Stimulated activated naive CD8-positive, alpha-beta T cell treated with anti-CD3 and anti-CD28 coated beads, Interleukin-15, Interleukin-2, amounts not matched to agents 100 ng/mL and 50 ng/mL, for 24 hours (primary cell): ENCODE results near the gene UGT2A1.
"Not testable (repeated sequence)": the region's sequence is repeated elsewhere in the genome, so short reads cannot be mapped to it uniquely, and the experiment has no call there.

Source experiments
- H3K27ac Mint-ChIP-seq: one replicate; pipeline ENCODE4 v1.8.0; 2021; ENCODE audit warnings: mild to moderate bottlenecking, mixed read lengths
- H3K27me3 Mint-ChIP-seq: one replicate; pipeline ENCODE4 v1.8.0; 2021; ENCODE audit warnings: mixed read lengths
- H3K36me3 Mint-ChIP-seq: one replicate; pipeline ENCODE4 v1.8.0; 2021; ENCODE audit warnings: low read depth, mixed read lengths
- H3K4me1 Mint-ChIP-seq: one replicate; pipeline ENCODE4 v1.8.0; 2021; ENCODE audit warnings: low read depth, mixed read lengths
- H3K4me3 Mint-ChIP-seq: one replicate; pipeline ENCODE4 v1.8.0; 2021; ENCODE audit warnings: mild to moderate bottlenecking, mixed read lengths
- H3K9me3 Mint-ChIP-seq: one replicate; pipeline ENCODE4 v1.8.0; 2021; ENCODE audit warnings: mixed read lengths

The UGT2A1 gene

DNA sequence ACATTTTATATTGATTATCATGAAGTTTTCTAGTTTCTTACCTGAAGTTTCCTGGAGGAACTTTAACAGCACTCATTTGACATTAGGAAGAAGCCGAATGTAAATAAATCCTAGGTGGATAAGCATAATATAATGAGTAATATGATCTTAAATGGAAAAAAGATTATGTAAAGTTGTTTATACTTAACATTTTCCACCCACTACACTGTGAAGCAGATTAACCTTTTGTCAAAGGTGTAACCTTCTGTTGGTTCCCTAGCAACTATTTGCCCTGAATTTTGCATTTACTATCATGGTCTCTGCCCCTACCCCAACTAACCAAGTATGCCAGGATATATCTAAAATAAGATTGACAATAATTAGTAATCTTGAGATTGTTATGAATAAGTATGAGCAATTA lies at the start of gene UGT2A1:
UGT2A1 (minus strand) TSS at position 101 of the 400 bp plus-strand sequence. CDS start 5,603 bp downstream, outside the sequence.
- no peaks in the 10 kb centered on the region for H3K36me3 Mint-ChIP-seq
- H3K27ac Mint-ChIP-seq, result no peak within 1 kb of the TSS
- no peak within 1 kb of the TSS for H3K4me3 Mint-ChIP-seq
- H3K27me3 Mint-ChIP-seq, result peaks cover 3% of the 10 kb centered on the region
- no peaks in the 10 kb centered on the region for H3K9me3 Mint-ChIP-seq
- H3K4me1 Mint-ChIP-seq, result no peaks in the 10 kb centered on the region

DNA sequence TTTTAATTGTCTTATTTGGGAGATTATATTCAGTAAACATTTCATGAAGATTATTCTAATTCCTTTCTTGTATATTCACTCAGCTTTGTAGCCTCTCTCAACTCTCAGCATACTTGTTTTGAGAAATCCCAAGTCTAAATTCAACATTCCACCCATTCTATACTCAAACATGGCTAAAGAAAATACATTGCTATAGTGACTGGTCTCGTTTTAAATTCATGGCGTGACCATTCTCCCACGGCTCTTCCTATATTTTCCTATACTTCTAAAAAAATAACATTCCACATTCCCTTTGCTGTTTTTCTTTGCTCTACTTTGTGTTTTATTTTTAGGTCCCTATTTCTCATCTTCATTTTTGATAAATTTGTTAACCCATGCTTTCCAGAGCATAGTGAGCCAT lies 49.2 kb upstream of the UGT2A1 start:
- H3K9me3 Mint-ChIP-seq, result peaks cover 11% of the 10 kb centered on the region
- no peak overlapping the region for H3K27ac Mint-ChIP-seq
- no peaks in the 10 kb centered on the region for H3K36me3 Mint-ChIP-seq
- H3K4me3 Mint-ChIP-seq, result no peak overlapping the region
- no peaks in the 10 kb centered on the region for H3K4me1 Mint-ChIP-seq
- H3K27me3 Mint-ChIP-seq, result no peaks in the 10 kb centered on the region

- no peaks in the 10 kb centered on the region for H3K27me3 Mint-ChIP-seq
- H3K4me1 Mint-ChIP-seq, result no peaks in the 10 kb centered on the region
- H3K4me3 Mint-ChIP-seq, result no peak overlapping the region
- H3K9me3 Mint-ChIP-seq, result peaks cover 11% of the 10 kb centered on the region
- no peaks in the 10 kb centered on the region for H3K36me3 Mint-ChIP-seq
- H3K27ac Mint-ChIP-seq, result no peak overlapping the region
Observed at GRCh38 chr4:69701696-69702095, 48.6 kb upstream of the UGT2A1 start.

- no peaks in the 10 kb centered on the region for H3K4me1 Mint-ChIP-seq
- no peak overlapping the region for H3K27ac Mint-ChIP-seq
- H3K36me3 Mint-ChIP-seq, result no peaks in the 10 kb centered on the region
- H3K27me3 Mint-ChIP-seq, result no peaks in the 10 kb centered on the region
- no peak overlapping the region for H3K4me3 Mint-ChIP-seq
- H3K9me3 Mint-ChIP-seq, result peaks cover 11% of the 10 kb centered on the region
Observed at GRCh38 chr4:69697536-69698242, 44.6 kb upstream of the UGT2A1 start.

DNA sequence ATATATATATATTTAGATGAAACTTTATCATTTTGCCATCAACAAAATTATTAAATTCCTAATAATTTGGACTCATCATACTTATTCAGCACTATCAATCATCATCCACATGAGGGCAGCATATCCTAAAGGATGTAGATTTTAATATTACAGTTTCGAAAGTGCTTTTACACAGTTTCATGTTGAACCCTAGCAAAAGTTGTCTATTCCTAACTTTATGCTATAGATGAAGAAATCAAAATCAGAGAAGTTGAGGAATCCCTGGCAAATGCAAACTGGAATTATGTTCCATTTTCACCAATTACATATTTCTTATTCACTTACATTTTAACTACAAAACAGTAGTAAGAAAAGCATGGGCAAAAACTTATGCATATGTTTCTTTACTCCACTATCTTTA lies 36.6 kb upstream of the UGT2A1 start:
- Mint-ChIP-seq H3K4me1 (no peaks in the 10 kb centered on the region), H3K27me3 (no peaks in the 10 kb centered on the region), H3K27ac (no peak overlapping the region), H3K4me3 (no peak overlapping the region), H3K9me3 (no peaks in the 10 kb centered on the region), H3K36me3 (no peaks in the 10 kb centered on the region)

GRCh38 chr4:69684804-69685203 lies 31.8 kb upstream of the UGT2A1 start:
- H3K9me3 Mint-ChIP-seq, result no peaks in the 10 kb centered on the region
- H3K36me3 Mint-ChIP-seq, result no peaks in the 10 kb centered on the region
- H3K4me1 Mint-ChIP-seq, result no peaks in the 10 kb centered on the region
- no peaks in the 10 kb centered on the region for H3K27me3 Mint-ChIP-seq
- no peak overlapping the region for H3K4me3 Mint-ChIP-seq
- H3K27ac Mint-ChIP-seq, result no peak overlapping the region

DNA sequence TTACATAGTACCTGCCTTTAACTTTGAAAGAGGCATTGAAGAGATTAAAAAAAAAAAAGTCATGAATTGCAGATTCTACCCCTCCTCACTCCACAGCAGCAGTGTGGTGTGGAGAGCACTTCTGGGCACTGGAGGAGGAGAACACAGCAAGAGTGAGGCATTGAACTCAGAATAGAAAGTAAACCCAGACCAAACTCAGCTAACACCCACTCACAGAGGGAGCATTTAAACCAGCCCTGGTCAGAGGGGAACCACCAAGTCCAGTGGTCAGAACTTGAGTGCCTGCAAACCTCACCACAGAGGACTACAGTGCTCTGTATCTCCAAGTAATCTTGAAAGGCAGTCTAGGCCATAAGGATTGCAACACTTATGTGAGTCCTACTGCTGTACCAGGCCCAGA lies 15.6 kb upstream of the UGT2A1 start:
- Mint-ChIP-seq H3K27me3 (peaks cover 5% of the 10 kb centered on the region), H3K4me1 (no peaks in the 10 kb centered on the region)

DNA sequence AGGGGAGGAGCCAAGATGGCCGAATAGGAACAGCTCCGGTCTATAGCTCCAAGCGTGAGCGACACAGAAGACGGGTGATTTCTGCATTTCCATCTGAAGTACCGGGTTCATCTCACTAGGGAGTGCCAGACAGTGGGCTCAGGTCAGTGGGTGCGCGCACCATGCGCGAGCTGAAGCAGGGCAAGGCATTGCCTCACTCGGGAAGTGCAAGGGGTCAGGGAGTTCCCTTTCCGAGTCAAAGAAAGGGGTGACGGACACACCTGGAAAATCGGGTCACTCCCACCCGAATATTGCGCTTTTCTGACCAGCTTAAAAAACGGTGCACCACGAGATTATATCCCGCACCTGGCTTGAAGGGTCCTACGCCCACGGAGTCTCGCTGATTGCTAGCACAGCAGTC lies 11.0 kb upstream of the UGT2A1 start:
- not testable (repeated sequence) for H3K27ac Mint-ChIP-seq, H3K4me3 Mint-ChIP-seq, H3K9me3 Mint-ChIP-seq, H3K27me3 Mint-ChIP-seq, H3K4me1 Mint-ChIP-seq, H3K36me3 Mint-ChIP-seq

More for the DNA sequence above, 15.6 kb upstream of the UGT2A1 start:
- no peaks in the 10 kb centered on the region for H3K9me3 Mint-ChIP-seq
- no peak overlapping the region for H3K27ac Mint-ChIP-seq
- H3K4me3 Mint-ChIP-seq, result no peak overlapping the region
- H3K36me3 Mint-ChIP-seq, result no peaks in the 10 kb centered on the region

GRCh38 chr4:69661130-69661803 lies 8.2 kb upstream of the UGT2A1 start:
- H3K4me1 Mint-ChIP-seq, H3K9me3 Mint-ChIP-seq, H3K36me3 Mint-ChIP-seq, H3K4me3 Mint-ChIP-seq, H3K27ac Mint-ChIP-seq, H3K27me3 Mint-ChIP-seq: not testable (repeated sequence)

GRCh38 chr4:69658133-69658532 lies 5.1 kb upstream of the UGT2A1 start:
- no peak overlapping the region for H3K27ac Mint-ChIP-seq
- no peak overlapping the region for H3K4me3 Mint-ChIP-seq
- H3K9me3 Mint-ChIP-seq, result peaks cover 6% of the 10 kb centered on the region
- H3K27me3 Mint-ChIP-seq, result no peaks in the 10 kb centered on the region
- H3K4me1 Mint-ChIP-seq, result no peaks in the 10 kb centered on the region
- no peaks in the 10 kb centered on the region for H3K36me3 Mint-ChIP-seq

GRCh38 chr4:69656653-69657158 lies 3.7 kb upstream of the UGT2A1 start:
- H3K36me3 Mint-ChIP-seq, result no peaks in the 10 kb centered on the region
- no peak overlapping the region for H3K4me3 Mint-ChIP-seq
- H3K27ac Mint-ChIP-seq, result no peak overlapping the region
- H3K4me1 Mint-ChIP-seq, result no peaks in the 10 kb centered on the region
- peaks cover 3% of the 10 kb centered on the region for H3K27me3 Mint-ChIP-seq
- no peaks in the 10 kb centered on the region for H3K9me3 Mint-ChIP-seq

GRCh38 chr4:69650872-69651271 lies 2.2 kb downstream of the UGT2A1 start:
- H3K36me3 Mint-ChIP-seq, result no peaks in the 10 kb centered on the region
- H3K4me3 Mint-ChIP-seq, result no peak overlapping the region
- H3K9me3 Mint-ChIP-seq, result no peaks in the 10 kb centered on the region
- peaks cover 3% of the 10 kb centered on the region for H3K27me3 Mint-ChIP-seq
- H3K4me1 Mint-ChIP-seq, result no peaks in the 10 kb centered on the region
- no peak overlapping the region for H3K27ac Mint-ChIP-seq

- H3K9me3 Mint-ChIP-seq, result no peaks in the 10 kb centered on the region
- no peak overlapping the region for H3K4me3 Mint-ChIP-seq
- H3K27ac Mint-ChIP-seq, result no peak overlapping the region
- no peaks in the 10 kb centered on the region for H3K36me3 Mint-ChIP-seq
- peaks cover 3% of the 10 kb centered on the region for H3K27me3 Mint-ChIP-seq
- no peaks in the 10 kb centered on the region for H3K4me1 Mint-ChIP-seq
Observed at GRCh38 chr4:69649629-69650028, 3.4 kb downstream of the UGT2A1 start.

DNA sequence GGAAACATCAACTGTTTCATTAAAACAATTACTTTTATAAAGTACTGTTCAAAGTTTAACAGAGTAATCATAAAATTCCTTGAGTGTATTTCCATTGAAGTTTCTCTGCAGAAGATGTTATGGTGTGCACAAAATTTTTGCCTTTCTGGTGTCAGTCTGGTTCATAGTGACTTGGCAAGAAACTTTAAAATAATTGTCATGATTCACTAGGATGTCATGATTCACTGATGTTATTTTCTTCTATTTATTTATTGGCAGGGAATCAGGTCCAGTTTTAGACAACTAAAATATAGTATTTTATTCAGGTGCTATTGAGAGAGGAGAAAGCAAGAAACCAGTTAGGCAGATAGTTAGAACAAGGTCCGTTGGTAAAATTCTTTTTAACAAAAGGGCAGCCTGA lies 3.8 kb downstream of the UGT2A1 start:
- H3K4me3 Mint-ChIP-seq, result no peak overlapping the region
- H3K4me1 Mint-ChIP-seq, result no peaks in the 10 kb centered on the region
- no peaks in the 10 kb centered on the region for H3K36me3 Mint-ChIP-seq
- peaks cover 3% of the 10 kb centered on the region for H3K27me3 Mint-ChIP-seq
- H3K9me3 Mint-ChIP-seq, result no peaks in the 10 kb centered on the region
- H3K27ac Mint-ChIP-seq, result no peak overlapping the region

DNA sequence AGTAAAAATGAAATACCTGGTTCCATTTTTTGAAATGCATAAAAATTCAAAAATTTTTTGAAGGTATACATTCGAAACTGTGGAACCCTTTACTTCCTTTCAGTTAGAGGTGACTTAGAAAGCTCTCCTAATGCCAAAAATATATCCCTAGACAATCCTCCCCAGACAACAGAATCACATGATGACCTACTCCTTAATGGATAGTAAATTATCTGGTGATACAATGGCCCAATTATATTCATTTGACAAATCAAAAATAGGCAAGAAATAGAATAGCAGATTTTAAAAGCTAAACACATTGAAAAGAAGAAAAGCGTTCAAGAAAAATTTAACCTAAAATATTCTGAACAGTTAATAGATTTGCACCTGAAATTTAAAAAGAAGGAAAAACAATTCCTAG lies 10.1 kb downstream of the UGT2A1 start:
- Mint-ChIP-seq H3K4me3 (no peak overlapping the region), H3K4me1 (no peaks in the 10 kb centered on the region), H3K27ac (no peak overlapping the region), H3K9me3 (no peaks in the 10 kb centered on the region), H3K36me3 (no peaks in the 10 kb centered on the region), H3K27me3 (peaks cover 4% of the 10 kb centered on the region)

DNA sequence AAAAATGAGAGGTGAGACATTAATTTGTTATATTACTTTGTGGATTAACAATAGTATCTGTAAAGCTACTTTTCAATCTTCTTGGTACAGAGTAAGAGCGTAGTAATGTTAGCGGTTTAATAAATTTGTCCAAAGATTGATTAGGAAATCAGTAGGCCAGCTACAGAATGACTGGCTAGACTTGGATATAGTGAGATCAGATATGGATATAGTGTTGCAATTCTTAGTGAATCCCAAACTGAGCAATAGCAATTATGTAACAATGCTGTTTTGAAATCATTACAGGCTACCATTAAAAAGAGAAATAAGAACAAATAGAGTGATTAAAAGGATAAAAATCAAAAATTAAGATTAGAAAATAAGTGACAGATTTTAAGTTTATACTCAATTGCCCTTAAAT lies 12.8 kb downstream of the UGT2A1 start:
- Mint-ChIP-seq H3K4me3 (no peak overlapping the region), H3K27ac (no peak overlapping the region), H3K27me3 (peaks cover 4% of the 10 kb centered on the region), H3K36me3 (no peaks in the 10 kb centered on the region), H3K4me1 (no peaks in the 10 kb centered on the region), H3K9me3 (no peaks in the 10 kb centered on the region)
